ENCODE data around the gene SLC34A3.

Gene SLC34A3

GRCh38 chr9:137218754-137219271 is 11.9 kb upstream of the SLC34A3 start:
- DNase-seq = no peak

DNA sequence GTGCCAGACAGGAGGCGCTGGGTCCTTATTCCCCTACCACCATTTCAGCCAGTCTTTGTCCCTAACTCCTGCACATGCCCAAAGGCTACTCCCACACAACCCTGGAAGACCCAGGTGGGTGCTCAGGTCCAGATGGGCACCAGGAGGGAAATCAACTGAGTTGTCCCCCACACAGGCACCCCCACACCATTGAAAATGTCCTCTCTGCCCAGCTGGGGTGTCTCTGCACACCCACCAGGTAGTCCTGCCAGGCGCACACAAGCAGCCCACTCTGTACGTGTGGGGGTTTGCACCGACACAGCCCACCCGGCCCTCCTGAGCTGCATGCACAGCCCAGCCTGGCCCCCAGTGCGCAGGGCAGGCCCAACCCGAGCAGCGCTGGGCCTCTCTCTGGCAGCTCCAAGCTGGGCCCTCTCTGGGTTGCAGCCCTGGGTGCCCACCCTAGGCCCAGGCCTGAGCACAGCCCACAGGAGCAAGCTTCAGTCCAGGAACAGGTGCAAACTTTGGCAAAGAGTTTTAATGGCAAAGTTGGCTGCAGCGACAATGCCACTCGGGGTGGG is 10.9 kb upstream of the SLC34A3 start:
- DNase-seq = no peak

DNA sequence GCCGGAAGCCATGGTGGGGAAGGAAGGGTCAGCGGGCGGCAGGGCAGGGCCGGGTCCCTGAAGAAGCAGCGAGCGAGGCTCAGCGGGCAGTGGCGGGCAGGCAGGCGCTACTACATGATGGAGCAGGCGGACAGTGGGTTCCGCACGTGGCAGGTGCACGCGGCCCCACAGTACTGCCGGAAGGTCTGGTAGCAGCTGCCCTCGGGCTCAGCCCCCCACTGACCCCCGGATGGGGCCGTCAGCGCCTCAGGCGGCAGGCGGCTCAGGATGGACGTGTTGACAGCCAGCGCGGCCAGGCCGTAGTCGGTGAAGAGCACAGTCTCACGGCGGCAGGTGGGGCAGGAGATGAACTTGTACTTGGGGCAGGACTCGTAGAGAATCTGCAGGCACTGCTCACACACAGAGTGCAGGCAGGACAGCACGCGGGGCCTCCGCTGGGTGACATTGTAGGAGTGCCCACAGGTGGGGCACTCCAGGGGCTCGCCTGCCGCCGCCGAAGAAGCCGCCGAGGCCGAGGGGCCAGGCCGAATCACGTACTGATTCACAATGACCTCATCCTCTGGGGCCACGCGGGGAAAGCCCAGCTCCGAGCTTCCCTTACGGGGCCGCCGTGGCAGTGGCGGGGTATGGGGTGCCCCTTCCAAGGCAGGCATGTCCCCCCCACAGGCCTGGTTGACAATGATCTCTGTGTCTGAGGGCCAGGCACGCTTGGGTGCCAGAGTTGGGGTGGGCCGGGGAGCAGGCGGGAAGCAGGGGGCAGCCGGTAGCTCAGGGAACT is 10.2 kb upstream of the SLC34A3 start:
- no peak for DNase-seq

DNA sequence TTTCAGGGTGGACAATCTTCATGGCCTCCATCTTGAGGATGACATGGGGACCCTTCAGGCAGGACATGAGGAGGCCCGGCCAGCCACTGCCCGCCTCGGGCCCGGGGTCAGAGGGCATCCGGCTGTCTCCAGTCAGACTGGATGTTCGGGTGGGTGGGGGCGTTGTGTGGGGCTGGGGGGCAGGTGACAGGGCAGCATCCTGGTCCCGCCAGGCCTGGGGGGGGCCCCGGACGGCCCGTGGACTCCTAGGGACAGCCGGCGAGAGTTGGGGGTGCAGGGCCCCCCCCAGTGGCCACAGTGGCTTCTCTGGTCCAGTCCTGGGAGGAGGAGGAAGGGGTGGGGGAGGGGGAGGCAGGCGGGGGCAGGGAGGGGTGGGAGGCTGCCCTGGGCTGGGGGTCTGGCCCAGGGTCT is 9.6 kb upstream of the SLC34A3 start:
- DNase-seq = no peak

DNA sequence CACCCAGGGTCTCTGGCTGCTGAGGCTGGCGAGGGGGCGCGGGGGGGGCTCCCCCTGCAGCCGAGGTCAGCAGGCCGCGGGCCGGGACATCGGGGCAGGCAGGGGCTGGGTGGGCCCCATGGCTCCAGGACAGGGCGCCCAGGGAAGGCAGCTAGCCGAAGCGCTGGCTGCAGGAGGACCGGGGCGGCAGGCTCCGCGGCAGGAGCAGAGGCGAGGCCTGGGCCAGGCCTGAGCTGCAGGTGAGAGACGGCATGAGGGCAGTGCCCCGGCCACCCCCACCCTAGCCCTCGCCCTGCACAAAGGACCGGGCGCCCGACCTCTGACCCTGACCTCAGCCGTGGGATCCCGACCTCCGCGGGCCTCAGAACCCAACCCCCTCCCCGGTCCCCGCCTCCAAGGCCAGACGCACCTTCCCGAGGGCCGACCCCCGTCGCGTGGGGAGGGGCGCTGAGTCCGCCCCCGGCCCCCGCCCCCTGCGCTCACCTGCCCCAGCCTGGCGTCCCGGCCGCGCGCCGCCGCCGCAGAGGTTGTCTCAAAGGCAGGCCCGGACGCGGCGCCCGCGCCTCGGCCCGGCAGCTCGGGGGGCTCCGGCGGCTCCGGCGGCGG is 9.1 kb upstream of the SLC34A3 start:
- peak in 1 of 2 experiments; percentile 61 for DNase-seq

GRCh38 chr9:137222190-137223077 is 8.3 kb upstream of the SLC34A3 start, which contains the start of gene RNF208:
TSS of gene RNF208 (minus strand) at chr9:137222240. CDS start at chr9:137221212, 1,028 bp downstream.
- peak in 1 of 2 experiments; percentile 45 for DNase-seq

GRCh38 chr9:137223078-137223970 is 7.4 kb upstream of the SLC34A3 start:
- peak; percentile 87 to 96 for DNase-seq

DNA sequence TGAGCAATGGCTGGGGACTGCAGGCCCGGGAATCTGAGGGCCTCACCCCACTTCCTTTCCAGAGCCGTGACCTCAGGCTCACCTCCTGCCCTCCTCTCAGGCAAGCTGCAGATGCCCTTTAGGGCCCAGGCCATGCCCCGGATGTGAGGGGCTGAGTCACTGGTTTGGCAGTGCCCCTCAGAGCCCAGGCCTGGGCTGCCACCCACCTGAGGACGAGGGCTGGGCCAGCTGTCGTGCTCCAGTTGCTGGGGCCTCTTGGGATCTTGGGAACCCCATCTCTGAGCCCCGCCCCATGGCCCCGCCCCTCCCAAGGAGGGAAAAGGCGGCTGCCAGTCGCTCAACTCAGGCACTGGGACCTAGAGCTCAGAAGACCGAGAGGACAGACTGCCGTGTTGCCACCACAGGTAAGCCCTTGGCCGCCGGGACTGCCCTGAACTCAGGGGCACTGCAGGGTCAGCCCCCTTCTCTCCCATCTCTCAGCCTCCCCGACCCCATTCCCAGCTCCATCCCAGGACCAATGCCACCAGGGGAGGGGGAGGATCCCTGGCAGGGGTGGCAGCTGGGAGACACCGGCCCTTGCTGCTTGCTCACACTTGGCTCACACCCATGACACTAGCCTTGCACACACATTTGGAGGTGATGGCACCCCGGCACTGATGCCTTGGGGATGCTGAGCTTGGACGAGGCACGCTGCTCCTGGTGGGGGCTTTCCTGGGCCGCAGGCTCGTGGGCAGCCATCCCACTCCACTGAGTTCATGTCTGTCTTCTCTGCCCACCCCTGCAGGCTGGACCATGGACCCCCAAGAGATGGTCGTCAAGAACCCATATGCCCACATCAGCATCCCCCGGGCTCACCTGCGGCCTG is 5.6 kb upstream of the SLC34A3 start, which contains the start of gene CYSRT1:
Gene CYSRT1, plus strand, starts transcription at position 345 of the 865 bp plus-strand sequence. Its CDS starts 448 bp downstream, at position 793.
- no peak for DNase-seq

GRCh38 chr9:137225699-137226331 is 4.9 kb upstream of the SLC34A3 start:
- no peak for DNase-seq

GRCh38 chr9:137226338-137227053 is 4.2 kb upstream of the SLC34A3 start:
- no peak for DNase-seq

- DNase-seq = peak; percentile 39 to 86
These were observed 3.4 kb upstream of the SLC34A3 start, which contains the start of gene RNF224 for GRCh38 chr9:137227054-137227852. TSS of gene RNF224 (plus strand) at chr9:137227502. CDS start at chr9:137228336, 834 bp downstream.

DNA sequence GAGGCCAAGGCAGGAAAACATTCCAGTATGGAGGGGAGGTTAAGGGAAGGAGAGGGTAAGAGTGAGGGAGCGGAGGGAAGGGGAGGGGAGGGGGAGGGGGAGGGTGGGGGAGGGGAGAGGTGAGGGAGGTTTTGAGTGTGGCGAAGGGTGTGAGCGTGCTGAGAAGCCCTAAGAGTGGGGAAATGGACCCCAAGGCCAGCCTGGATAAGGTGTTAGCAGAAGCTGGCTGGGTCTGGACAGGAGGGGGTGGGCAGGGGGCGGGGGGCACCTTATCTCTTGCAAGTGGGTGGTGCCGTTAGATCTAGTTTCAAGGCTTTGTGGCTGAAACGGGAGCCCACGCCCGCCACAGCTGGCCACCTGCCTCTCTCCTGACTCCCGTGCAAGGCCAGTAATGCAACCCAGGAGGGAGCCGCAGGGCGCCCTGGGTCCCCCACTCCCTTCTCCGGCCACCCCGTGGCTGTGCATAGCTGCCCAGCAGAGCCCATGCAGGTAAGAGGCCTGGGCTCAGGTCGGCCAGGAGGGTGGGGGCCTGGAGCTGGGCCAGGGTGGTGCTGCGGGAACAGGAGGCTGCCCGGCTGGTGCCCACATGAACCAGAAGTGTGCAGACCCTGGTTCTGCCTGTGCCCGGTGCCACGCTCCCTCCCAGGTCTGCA is 2.7 kb upstream of the SLC34A3 start:
- DNase-seq = no peak

- no peak for DNase-seq
These were observed 2.2 kb upstream of the SLC34A3 start for GRCh38 chr9:137228506-137228967.

GRCh38 chr9:137228968-137229896 is 1.5 kb upstream of the SLC34A3 start:
- no peak for DNase-seq

- DNase-seq = no peak
These were observed 597 bp upstream of the SLC34A3 start for GRCh38 chr9:137229903-137230704.

Data from NCI-H526 (cell line).